Stimulated activated CD8-positive, alpha-beta memory T cell treated with anti-CD3 and anti-CD28 coated beads, Interleukin-4, amount 100 ng/mL, for 48 hours (primary cell): Measurements from ENCODE around the gene SERINC5.
"Not testable (repeated sequence)": the region's sequence is repeated elsewhere in the genome, so short reads cannot be mapped to it uniquely, and the experiment has no call there.

Experiments
- DNase-seq: peaks from one replicate; pipeline ENCODE4 v3.0.0-alpha.2; 2020

Gene SERINC5

DNA sequence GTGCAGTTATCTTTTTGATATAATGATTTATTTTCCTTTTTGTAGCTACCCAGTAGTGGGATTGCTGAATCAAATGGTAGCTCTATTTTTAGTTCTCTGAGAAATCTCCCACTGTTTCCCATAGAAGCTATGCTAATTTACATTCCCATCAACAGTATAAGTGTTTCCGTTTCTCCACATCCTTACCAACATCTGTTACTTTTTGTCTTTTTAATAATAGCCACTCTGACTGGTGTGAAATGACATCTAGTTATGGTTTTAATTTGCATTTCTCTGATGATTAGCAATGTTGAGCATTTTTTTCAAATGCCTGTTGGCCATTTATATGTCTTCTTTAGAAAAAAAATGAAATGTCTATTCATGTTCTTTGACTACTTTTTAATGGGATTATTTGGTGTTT is 94.7 kb downstream of the SERINC5 start:
- DNase-seq = no peak

DNA sequence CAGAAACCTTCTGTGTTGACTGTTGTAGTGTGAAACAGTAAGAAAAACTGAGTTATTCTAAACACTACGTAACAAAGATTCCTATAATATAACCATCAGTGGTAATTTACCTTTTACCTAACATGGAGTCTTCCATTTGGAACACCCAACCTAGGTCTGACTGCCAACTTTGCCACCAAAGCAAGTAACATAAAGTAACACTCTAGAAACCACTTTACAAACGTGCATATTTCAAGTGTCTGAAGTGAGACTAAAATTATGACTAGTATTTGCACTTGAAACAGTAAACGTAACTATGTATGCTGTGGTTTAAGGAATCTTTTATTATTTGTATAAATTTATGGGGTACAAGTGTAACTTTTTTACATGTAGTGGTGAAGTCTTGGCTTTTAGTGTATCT is 95.6 kb downstream of the SERINC5 start:
- no peak for DNase-seq

DNA sequence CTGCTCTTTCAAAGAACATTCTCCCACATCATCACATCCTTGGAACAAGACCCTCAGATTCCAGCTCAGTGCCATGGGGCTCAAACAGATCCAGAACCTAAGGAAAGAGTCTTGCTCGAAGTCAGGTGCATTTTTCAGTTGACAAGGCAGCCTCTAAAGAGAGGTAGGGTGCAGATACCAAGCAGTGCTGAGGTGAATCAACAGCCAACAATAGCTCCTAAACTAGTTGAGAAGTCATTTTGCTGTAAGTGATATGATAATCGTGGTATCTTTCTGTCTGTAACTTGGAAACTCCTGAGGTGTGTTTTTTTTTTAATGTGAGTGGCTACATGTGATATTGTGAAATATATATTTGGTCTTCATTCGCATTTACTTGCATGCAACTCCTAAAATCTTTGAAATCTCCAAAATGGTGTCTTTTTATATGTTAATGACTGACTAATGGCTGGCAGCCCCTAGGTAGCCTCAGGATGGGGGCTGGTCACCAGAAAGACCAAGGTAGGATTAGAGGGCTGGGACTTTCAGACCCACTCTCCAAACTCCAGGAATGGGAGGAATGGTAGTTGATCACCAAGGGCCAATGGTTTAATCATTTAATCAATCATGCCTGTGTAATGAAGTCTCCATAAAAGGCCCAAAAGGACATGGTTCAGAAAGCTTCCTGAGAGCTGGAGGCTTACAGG is 96.6 kb downstream of the SERINC5 start:
- DNase-seq = no peak

DNA sequence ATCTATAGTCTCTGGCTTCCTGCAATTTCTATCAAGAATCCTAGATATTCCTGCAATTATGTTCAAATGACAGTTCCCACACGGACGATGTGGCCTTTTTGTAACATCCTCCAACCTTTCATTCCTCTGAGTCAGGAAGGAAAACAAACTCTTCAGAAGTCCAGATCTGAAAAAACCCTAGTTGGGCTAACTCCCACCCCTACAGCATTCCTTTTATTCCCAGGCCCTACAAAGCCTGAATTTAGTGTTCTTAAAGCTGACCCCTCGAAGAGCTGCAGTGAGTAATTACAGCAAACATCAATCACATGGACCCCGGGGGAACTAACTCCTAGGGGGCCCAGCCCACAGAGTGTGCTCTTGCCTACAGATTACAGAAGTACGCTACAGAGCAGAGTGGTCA is 99.7 kb downstream of the SERINC5 start:
- no peak for DNase-seq

DNA sequence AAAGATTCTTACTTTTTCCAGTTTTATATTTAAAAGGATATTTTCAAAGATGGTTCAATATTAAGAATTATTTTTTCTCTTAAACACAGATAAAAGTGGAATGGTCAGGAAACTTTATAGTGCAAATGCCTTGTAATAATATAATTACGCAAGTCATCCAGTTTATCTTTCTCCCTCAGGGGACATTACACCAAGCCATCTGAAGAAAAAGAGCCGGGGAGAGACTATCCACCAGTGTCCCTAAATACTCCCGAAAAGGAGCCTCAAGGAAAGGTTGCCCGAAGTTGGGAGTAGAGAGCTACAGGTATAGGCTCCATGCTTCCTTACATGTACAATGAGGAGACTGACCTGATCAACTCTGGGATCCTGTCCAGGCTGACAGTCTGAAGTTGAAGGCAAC is 101.1 kb downstream of the SERINC5 start:
- no peak for DNase-seq

DNA sequence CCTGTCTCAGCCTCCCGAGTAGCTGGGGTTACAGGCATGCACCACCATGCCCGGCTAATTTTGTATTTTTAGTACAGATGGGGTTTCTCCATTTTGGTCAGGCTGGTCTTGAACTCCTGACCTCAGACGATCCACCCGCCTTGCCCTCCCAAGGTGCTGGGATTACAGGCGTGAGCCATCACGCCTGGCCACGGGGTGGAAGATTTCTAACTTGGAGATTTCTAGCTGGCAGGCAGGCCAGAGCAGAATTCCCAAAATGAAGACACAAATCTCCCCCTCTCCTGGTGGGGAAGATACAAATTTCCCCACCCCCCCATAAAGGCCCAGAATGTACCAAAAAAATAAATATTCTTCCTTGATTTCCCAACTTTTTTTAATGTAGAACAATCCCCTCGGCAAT is 101.6 kb downstream of the SERINC5 start:
- not testable (repeated sequence) for DNase-seq

DNA sequence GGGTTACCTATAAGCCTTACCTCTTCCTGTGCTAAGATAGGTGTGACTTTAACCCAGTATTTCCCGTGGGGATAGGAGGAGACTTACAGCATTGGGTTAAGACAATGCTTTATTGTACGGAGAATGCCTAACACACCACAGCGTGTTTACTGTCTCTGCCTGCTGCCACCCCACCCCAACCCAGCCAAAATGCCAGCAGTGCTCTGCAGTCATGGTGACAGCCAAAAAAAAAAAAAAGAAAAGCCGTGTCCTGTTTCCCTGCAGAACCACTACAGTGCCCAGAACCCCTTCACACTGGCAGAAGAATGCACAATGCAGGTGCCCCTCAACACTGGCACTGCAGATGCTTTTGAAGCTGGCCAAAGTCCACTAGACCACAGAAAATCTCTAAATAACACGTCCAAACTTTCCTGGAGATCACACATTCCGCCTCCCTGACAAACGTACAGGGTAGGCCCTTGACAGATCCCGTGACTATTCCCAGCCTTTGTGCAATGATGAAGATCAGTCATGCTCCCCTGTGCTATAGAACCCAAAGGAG is 102.2 kb downstream of the SERINC5 start:
- no peak for DNase-seq

DNA sequence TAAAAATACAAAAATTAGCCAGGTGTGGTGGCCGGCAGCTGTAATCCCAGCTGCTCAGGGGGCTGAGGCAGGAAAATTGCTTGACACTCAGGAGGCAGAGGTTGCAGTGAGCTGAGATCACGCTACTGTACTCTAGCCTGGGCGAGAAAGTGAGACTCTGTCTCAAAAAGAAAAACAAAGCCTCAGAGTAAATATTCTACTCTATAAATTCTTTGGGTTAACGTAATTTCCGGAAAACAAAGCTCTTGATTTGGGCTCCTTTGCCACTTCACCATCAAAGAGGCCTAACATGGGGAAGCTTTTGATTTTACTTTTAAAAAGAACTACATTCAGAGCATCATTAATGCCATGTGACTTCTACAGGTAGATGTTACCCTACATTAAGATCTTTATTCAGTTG is 103.1 kb downstream of the SERINC5 start:
- no peak for DNase-seq

DNA sequence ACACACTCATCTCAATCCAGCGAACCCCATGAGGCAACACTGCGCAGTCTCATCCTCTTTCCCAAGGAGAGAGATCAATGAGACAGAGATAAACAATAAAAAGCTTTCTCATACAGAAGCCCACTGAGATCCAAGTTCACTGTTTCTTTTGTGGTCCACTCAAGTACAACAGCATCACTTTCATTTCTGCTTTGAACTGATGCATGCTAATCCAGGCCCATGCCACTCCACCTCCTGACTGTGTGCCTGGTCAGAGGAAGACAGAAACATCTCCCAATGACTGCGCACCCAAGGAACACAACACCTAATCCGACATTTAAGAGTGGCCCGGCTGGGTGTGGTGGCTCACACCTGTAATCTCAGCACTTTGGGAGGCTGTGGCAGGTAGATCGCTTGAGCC is 104.0 kb downstream of the SERINC5 start:
- DNase-seq = no peak

DNA sequence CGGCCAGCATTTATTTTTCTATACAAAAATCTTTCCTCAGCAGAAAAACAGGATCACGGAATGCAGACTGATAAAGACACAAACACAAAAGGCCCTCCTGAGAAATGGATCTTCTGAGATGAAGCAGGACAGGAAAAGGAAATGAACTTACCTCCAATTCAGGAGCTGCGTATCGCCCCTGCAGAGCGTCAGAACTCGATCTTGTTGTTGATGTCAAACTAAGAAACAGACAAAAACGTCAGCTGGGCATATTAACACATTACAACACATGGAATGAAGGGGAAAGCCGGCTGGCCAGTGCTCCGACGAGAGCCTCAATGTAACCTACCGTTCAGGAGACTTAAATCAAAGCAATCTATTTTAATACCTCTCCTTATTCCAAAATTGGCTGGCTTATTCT is 105.1 kb downstream of the SERINC5 start:
- DNase-seq = no peak

DNA sequence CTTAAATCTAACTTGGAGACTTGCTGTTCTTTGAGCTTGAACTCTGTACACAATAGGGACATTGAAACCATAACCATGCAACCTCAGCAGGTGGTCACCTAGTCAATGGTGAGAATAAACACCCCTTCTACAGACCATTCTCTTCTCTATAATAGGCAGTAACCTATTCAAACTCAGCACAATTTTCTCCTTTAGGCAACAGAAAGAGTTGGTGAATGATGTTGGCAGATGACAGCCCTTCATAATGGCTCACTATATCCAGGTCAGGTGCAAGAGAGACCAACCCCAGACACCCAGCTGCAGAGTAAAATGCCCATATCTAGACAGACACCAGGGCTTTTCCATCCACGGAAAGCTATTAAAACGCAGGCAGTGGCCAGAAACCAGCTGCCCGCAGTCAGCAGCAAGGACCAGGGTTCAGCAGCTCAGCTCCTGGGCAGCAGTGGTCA is 106.7 kb downstream of the SERINC5 start:
- no peak for DNase-seq

DNA sequence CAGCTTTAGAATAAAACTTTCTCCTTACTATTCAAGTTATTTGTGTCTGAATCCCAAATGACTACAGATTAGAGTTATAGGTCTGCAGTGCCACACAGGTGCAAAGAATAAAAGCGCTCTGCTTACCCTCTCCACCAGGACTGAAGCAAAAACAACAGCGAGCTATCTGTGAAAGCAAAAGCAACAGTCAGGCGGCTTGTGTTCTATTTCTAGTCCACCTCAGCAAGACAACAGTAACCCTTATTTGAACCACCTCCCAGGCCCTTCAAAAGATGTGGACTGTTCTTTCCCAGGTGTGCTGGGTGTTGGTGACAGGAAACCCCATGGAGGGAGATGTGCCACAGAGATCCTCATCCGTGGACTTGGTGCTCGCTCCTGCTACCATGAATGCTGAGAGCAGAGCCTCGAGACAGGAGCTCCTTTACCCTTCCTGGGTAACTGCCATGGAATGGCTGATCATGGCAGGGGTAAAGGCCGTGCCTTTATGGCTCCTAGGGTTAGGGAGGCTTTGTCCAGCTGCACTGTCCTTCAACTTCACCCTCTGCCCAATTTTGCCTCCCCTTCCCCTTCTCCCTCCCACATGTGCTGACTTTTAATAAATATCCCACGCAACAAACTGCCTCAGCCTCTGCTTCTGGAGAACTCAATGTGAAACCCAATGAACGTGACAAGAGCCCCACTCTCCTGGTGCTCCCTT is 108.6 kb downstream of the SERINC5 start:
- no peak for DNase-seq

DNA sequence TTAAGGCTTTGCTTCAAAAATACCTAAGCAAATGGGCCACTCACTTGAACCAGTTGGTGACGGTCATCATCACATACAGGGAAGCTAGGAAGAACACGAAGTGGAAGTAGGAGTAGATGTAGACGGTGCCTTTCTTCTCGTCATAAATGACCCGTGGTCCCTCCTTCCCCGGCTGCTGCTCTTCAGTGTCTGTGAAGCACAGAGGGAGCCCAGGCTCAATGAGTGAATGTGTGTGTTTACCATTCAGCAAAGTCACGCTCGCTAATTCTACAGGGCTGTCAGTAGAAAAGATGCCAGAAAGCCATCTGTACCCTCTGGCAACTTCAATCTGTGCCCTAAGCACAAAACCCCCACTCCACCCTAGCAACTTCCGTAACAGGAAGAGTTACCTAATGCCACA is 109.8 kb downstream of the SERINC5 start:
- no peak for DNase-seq

DNA sequence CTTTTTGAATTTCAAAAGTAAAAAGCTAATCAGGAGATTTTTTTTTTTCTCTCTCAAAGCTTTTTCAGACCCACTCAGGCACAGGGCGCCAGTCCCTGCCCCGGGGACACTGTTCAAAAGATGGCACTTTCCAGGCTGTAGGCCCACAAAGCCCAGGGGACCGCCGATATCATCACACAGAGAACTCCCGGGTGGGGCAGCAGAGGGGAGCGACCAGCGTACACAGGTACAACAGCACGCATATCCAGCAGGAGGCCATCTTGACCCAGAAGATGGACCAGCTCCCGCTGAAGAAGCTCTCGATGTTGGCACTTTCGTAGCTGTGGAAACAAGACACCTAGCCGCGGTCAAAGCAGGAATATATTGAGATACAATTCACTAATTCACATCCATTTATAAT is 112.4 kb downstream of the SERINC5 start:
- DNase-seq = no peak

DNA sequence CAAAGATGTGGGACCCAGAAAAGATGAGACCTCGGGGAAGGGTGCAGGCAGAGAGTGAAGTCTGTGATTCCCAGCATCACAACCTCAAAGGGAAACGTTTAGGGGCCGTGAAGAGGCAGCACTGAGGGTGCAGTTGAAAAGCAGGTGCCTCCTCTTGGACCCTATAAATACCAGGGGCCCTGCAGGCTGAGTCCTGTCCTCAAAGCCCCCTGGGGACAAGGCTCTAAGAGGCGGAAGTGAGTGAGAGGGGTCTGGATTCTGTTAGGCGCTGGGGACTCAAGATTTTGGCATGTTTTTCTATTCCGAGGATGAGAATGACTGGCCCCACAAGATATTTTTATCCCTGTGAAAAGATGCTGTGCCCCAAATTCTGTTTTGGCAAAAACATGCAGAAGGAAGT is 112.9 kb downstream of the SERINC5 start:
- no peak for DNase-seq

DNA sequence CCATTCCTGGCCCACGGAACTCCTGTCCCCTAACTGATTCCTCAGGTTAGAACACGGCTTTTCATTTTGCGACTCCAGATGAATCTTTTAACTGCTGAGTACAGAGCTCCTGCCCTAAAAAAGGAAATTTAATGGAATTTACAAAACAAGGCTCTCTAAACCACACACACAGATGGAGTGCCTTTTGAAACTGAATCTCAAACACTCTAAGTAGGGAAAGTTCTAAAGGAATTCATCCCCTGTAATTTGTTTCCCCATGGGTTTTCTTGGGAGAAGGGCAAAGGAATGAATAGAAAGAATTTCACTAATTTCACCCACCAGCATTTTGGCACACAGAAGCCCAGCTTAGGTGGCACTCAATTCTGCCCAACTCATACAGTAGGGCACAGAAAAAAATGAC is 114.2 kb downstream of the SERINC5 start:
- no peak for DNase-seq

DNA sequence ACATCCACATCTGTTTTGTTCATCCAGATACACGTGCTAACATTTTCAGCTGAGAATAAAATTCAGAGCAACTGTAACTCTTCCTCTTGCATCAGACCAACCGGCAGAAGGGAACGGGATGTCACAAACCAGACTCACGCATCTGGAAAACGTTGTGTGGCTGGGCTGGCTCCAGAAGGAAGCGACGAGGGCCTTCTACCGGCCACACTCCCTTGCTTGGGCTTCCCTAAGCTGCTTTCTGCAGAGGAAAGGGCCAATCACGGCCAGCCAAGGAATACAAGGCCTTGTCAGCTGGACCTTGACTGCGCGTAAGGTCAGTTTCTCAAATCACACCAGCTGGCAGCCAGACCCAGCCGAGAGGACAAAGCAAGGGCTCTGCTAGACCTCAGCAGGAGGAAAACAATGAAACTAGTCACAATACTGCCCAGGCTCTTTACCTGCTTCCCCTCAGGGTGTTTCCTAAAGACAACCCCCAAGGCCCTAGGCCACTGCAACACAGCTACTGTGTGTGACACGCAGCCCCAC is 114.6 kb downstream of the SERINC5 start:
- no peak for DNase-seq

DNA sequence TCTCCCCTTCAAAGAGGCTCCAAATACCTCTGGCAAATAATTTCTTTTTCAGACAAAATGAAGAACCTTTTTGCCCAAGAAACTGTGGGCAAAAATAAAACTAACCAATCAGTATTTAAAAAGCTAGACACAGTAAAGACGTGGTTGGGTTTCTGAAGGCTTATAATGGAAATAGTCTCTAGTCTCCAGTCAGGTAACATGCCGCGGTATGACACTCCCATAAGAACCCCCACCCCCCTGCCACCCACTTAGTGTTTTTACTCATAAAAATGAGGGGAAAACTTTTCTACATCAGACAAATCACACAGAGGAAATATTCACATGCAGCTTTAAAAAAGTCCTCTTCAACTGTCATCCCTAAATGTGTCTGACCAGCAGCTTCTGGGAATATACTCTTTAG is 115.4 kb downstream of the SERINC5 start:
- DNase-seq = peak; percentile 59

DNA sequence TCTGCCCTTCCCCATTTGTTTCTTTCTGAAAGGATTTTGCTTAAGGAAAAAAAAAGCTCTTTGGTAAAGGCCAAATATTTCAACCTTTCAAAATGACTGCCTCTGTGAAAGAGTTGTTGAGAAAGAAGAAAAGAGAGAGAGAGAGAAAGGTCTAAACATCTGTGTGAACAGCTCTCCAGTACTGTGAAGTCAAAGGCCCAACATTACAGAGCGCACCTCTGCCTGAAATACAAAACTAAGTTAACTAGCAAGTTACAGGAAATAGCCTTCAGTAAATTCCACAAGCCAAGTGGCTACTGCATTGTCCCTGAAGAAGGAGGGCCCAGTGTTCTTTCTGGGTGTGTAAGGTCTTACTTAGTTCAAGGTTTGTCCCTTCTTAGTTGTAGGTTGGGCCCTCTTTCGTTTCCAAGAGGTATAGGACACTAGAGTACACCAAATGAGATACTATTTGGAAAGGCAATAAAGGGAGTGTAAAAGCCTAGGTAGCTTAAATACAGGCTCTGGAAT is 116.3 kb downstream of the SERINC5 start:
- no peak for DNase-seq

DNA sequence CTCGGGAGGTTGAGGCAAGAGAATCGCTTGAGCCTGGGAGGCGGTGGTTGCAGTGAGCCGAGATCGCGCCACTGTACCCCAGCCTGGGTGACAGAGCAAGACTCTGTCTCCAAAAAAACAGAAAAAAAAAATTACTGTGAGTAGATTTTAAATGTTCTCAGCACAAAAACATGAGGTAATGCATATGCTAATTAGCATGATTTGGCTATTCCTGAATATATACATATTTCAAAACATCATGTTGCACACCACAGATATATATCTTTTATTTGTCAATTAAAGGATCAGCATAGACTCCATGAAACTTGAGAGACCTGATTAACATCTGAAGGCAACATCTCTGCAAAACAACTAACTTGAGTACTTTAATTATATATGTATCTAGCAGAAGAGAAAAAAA is 117.4 kb downstream of the SERINC5 start:
- no peak for DNase-seq

DNA sequence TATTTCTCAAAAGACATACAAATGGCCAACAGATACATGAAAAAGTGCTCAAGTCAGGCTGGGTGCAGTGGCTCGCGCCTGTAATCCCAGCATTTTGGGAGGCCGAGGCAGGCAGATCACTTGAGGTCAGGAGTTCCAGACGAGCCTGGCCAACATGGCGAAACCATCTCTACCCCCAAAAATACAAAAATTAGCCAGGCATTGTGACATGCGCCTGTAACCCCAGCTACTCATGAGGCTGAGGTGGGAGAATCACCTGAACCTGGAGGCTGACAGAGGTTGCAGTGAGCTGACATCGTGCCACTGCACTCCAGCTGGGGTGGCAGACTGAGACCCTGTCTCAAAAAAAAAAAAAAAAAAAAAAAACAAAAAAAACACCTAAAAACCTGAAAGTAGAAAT is 119.0 kb downstream of the SERINC5 start:
- not testable (repeated sequence) for DNase-seq

DNA sequence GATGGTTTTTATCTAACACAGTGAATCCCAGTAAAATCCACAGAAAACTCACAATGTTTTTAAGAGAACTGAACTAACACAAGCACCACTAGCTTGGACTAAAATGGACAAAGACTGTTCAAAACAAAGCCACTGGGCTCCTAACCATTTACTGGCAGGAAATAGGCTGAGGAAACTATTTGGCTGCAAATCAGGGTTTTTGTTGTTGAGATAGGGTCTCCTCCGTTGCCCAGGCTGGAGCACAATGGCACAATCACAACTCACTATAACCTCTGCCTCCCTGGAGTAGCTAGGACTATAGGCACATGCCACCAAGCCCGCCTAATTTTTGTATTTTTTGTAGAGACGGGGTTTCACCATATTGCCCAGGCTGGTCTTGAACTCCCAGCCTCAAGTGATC is 121.0 kb downstream of the SERINC5 start:
- no peak for DNase-seq

DNA sequence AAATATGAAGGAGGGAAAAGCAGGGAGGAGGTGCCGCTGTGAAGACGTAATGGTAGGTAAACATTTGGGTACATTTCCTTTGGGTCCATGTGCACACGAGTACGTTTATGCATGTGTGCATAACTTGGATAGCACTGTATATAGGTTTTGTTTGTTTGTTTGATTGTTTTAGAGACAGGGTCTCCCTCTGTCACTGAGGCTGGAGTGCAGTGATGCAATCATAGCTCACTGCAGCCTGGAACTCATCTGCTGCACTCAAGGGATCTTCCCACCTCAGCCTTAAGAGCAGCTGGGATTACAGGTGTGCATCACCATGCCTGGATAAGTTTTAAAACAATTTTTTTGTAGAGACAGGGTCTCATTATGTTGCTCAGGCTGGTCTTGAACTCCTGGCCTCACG is 126.7 kb downstream of the SERINC5 start:
- DNase-seq = no peak

DNA sequence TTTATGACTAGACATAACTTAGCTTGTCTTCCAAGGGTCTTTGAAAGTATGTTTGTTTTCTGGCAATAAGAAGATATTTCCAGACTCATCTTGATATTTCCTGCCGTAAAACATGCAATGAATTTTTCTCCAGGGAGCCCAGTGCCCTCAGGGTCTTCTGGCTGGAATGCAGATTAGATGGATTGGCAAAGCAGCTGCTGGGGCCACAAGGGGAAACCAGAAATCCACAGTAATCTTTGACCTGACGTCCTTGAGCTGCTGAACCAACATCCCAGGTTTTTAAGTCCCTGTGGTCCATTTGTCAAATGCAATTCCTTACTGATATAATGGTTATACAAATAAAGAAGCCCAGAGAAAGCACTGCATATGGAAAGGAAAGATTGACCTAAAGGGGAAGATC is 127.7 kb downstream of the SERINC5 start:
- no peak for DNase-seq
